Colonic mucosa (tissue), 4 donors: ENCODE measurements around the gene RCOR2. TPM values are rescaled to one million over a fixed set of nuclear protein-coding genes. Genes with fewer than 3 reads are reported as not detected.

Experiments used
- DNase-seq: peaks from one replicate; pipeline ENCODE4 v3.0.0-alpha.2; 2020
- H3K27ac ChIP-seq: fragments of 200-600 bp; one replicate; pipeline ENCODE4 v1.8.0; 2021
- H3K27me3 ChIP-seq: fragments of 200-600 bp; one replicate; pipeline ENCODE4 v1.8.0; 2021
- H3K36me3 ChIP-seq: fragments of 200-600 bp; one replicate; pipeline ENCODE4 v1.8.0; 2021
- H3K4me1 ChIP-seq: fragments of 200-600 bp; one replicate; pipeline ENCODE4 v1.8.0; 2021; ENCODE audit warnings: mild to moderate bottlenecking
- H3K4me3 ChIP-seq: fragments of 200-600 bp; one replicate; pipeline ENCODE4 v1.8.0; 2021
- H3K9ac ChIP-seq, 2 donors: one replicate each; pipeline ENCODE4 v1.7.0; 2013; ENCODE audit warnings: control low read depth in 2 of 2, low read depth in 2 of 2, low read length in 2 of 2
- H3K9me3 ChIP-seq: fragments of 200-600 bp; one replicate; pipeline ENCODE4 v1.8.0; 2021
- intact Hi-C: fragments of 100-400 bp; cut with DNase I; formaldehyde crosslinking; loops from one replicate; pipeline ENCODE4 v1.14.1; 2022
- total RNA-seq, 2 donors: library from RNA; stranded (reverse); fragmentation: NEBNext Ultra II Directional in 1 of 2; extraction: Animal tissue kit (Norgen Biotek cat#: 25700) in 1 of 2; gene quantifications; one replicate each; pipeline ENCODE4 v1.2.1, GENCODE V29; 2021
- TF ChIP-seq, protein P1 (sequence below): fragments of 200-600 bp; IDR thresholded peaks from one replicate; pipeline ENCODE4 v1.8.0; 2022; ENCODE audit warnings: antibody characterized with exemption, mild to moderate bottlenecking
- donor health status: healthy.
- donor health status: DM: no; HTN: no; CAD: no.
- donor health status: DM: no; HTN: no; CAD: no.

RCOR2 gene
- total RNA-seq, 2 donors from 2014 or later = 4.8 to 5.2 TPM

- Histone ChIP-seq H3K36me3 (no peaks in the 10 kb centered on the region), H3K4me1 (peaks cover 27% of the 10 kb centered on the region), H3K27me3 (no peaks in the 10 kb centered on the region), H3K27ac (peak overlapping the region; percentile 95), H3K9ac (peak overlapping the region; percentile 73 to 97), H3K4me3 (peak overlapping the region; percentile 33), H3K9me3 (no peaks in the 10 kb centered on the region)
- TF ChIP-seq, protein P1, sequence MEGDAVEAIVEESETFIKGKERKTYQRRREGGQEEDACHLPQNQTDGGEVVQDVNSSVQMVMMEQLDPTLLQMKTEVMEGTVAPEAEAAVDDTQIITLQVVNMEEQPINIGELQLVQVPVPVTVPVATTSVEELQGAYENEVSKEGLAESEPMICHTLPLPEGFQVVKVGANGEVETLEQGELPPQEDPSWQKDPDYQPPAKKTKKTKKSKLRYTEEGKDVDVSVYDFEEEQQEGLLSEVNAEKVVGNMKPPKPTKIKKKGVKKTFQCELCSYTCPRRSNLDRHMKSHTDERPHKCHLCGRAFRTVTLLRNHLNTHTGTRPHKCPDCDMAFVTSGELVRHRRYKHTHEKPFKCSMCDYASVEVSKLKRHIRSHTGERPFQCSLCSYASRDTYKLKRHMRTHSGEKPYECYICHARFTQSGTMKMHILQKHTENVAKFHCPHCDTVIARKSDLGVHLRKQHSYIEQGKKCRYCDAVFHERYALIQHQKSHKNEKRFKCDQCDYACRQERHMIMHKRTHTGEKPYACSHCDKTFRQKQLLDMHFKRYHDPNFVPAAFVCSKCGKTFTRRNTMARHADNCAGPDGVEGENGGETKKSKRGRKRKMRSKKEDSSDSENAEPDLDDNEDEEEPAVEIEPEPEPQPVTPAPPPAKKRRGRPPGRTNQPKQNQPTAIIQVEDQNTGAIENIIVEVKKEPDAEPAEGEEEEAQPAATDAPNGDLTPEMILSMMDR = no peak
- intact Hi-C loops = no loop called here
- peak; percentile 90 for DNase-seq
Measured at GRCh38 chr11:63888170-63889086, 28.5 kb downstream of the RCOR2 start.

GRCh38 chr11:63887386-63887999 is 29.5 kb downstream of the RCOR2 start:
- DNase-seq = no peak
- no peaks in the 10 kb centered on the region for H3K27me3 ChIP-seq
- no peaks in the 10 kb centered on the region for H3K36me3 ChIP-seq
- peak overlapping the region; percentile 51 to 97 for H3K9ac ChIP-seq
- H3K9me3 ChIP-seq = no peaks in the 10 kb centered on the region
- peaks cover 27% of the 10 kb centered on the region for H3K4me1 ChIP-seq
- intact Hi-C loops = no loop called here
- peak overlapping the region; percentile 95 for H3K27ac ChIP-seq
- no peak overlapping the region for H3K4me3 ChIP-seq
- TF ChIP-seq, protein P1 = no peak

- Histone ChIP-seq H3K9me3 (no peaks in the 10 kb centered on the region), H3K4me1 (peaks cover 25% of the 10 kb centered on the region), H3K36me3 (no peaks in the 10 kb centered on the region), H3K27me3 (no peaks in the 10 kb centered on the region), H3K27ac (peak overlapping the region; percentile 43), H3K9ac (peak overlapping the region in 1 of 2 donors; percentile 63), H3K4me3 (no peak overlapping the region)
- intact Hi-C loops = no loop called here
- TF ChIP-seq, protein P1 = no peak
- DNase-seq = peak; percentile 51
Measured at GRCh38 chr11:63884196-63884932, 32.6 kb downstream of the RCOR2 start.

GRCh38 chr11:63883791-63884190 is 33.2 kb downstream of the RCOR2 start:
- intact Hi-C loops = no loop called here
- Histone ChIP-seq H3K27me3 (no peaks in the 10 kb centered on the region), H3K9ac (peak overlapping the region in 1 of 2 donors; percentile 63), H3K9me3 (no peaks in the 10 kb centered on the region), H3K4me1 (peaks cover 28% of the 10 kb centered on the region), H3K36me3 (no peaks in the 10 kb centered on the region), H3K4me3 (no peak overlapping the region), H3K27ac (peak overlapping the region; percentile 43)
- TF ChIP-seq, protein P1 = no peak
- DNase-seq = no peak

DNA sequence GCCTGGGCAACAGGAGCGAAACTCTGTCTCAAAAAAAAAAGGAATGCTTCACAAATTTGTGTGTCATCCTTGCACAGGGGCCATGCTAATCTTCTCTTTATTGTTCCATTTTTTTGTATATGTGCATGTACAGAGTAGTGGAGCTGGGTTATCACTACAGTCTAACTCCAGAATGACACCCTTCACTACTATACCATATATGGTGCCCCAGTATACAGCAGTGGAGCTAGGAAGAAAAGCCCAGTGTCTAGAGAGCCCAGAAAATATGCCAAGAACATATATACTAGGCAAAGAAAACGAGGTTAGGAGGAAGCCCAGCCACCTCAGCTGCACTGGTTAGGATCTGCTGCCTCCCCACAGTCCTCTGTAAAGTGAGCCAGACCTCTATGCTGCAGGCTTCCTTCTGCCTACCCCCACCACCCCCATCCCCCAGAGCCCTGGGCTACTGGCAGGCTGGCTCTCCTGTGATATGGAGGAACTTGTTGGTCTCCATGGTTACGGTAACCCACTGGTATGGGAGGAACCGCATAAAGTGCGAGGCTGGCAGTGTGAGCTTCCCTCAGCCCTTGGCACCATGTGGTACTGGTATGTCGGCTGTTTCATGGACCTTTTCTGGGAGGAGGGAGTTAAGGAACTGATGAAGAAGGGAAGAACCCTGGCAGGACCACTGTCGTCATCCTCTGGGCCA is 34.3 kb downstream of the RCOR2 start:
- H3K4me3 ChIP-seq = no peak overlapping the region
- H3K4me1 ChIP-seq = peaks cover 24% of the 10 kb centered on the region
- H3K9me3 ChIP-seq = no peaks in the 10 kb centered on the region
- intact Hi-C loops = no loop called here
- no peak overlapping the region for H3K27ac ChIP-seq
- H3K9ac ChIP-seq = no peak overlapping the region
- TF ChIP-seq, protein P1 = no peak
- H3K36me3 ChIP-seq = no peaks in the 10 kb centered on the region
- H3K27me3 ChIP-seq = no peaks in the 10 kb centered on the region
- no peak for DNase-seq
